WTC11 (cell line): ENCODE results near the gene SLC38A8. TPM values are rescaled to one million over a fixed set of nuclear protein-coding genes. Genes with fewer than 3 reads are reported as not detected.

Experiments used
- ATAC-seq: fragments of 200-7000 bp; cut with Tn5 transposase; 2 replicates; pipeline ENCODE4 v1.10.0; 2021; ENCODE audit warnings: mild to moderate bottlenecking, moderate library complexity
- CTCF ChIA-PET: fragments of 300-600 bp; sonication (Branson Sonifier 250); formaldehyde crosslinking; loops from one replicate; lab custom pipeline; 2021; ENCODE audit warnings: antibody characterized with exemption; lab: Charles Lee
- POLR2A ChIA-PET: fragments of 350-600 bp; sonication (Branson Sonifier 250); formaldehyde crosslinking; loops from one replicate; lab custom pipeline; 2021; ENCODE audit warnings: antibody characterized with exemption; lab: Charles Lee
- DNase-seq: peaks from one replicate; pipeline ENCODE4 v3.0.0; 2021; ENCODE audit warnings: low spot score
- H3K27ac Mint-ChIP-seq: 2 replicates; pipeline ENCODE4 v1.8.0; 2021; ENCODE audit warnings: mixed read lengths
- H3K27me3 Mint-ChIP-seq: 2 replicates; pipeline ENCODE4 v1.8.0; 2021; ENCODE audit warnings: low read depth, mild to moderate bottlenecking, moderate library complexity, mixed read lengths
- H3K36me3 Mint-ChIP-seq: 2 replicates; pipeline ENCODE4 v1.8.0; 2021; ENCODE audit warnings: mixed read lengths
- H3K4me1 Mint-ChIP-seq: 2 replicates; pipeline ENCODE4 v1.8.0; 2022; ENCODE audit warnings: mixed read lengths
- H3K4me3 Mint-ChIP-seq: 2 replicates; pipeline ENCODE4 v1.8.0; 2021; ENCODE audit warnings: mild to moderate bottlenecking, moderate library complexity, mixed read lengths
- H3K9me3 Mint-ChIP-seq: 2 replicates; pipeline ENCODE4 v1.8.0; 2021; ENCODE audit warnings: mixed read lengths
- ATF2 ChIP-seq: sonication (generic); formaldehyde crosslinking; IDR thresholded peaks from 2 replicates; pipeline ENCODE4 v1.8.1; 2022; ENCODE audit warnings: low read depth, missing genetic modification reagents, borderline replicate concordance
- CREB1 ChIP-seq: sonication (generic); formaldehyde crosslinking; IDR thresholded peaks from 2 replicates; pipeline ENCODE4 v1.8.0; 2023; ENCODE audit warnings: mild to moderate bottlenecking, missing genetic modification reagents
- E2F4 ChIP-seq: sonication (generic); formaldehyde crosslinking; IDR thresholded peaks from 2 replicates; pipeline ENCODE4 v1.8.1; 2022; ENCODE audit warnings: low read depth, mild to moderate bottlenecking, moderate library complexity, missing genetic modification reagents, borderline replicate concordance
- E2F5 ChIP-seq: sonication (generic); formaldehyde crosslinking; IDR thresholded peaks from 2 replicates; pipeline ENCODE4 v1.8.1; 2022; ENCODE audit warnings: mild to moderate bottlenecking, moderate library complexity, missing genetic modification reagents
- FOXK1 ChIP-seq: sonication (generic); formaldehyde crosslinking; IDR thresholded peaks from 2 replicates; pipeline ENCODE4 v1.8.0; 2022; ENCODE audit warnings: mild to moderate bottlenecking, moderate library complexity, missing genetic modification reagents
- GTF2I ChIP-seq: fragments of 250-450 bp; sonication (Bioruptor Pico); conservative IDR thresholded peaks from 2 replicates; pipeline ENCODE4 v1.4.0; 2021; ENCODE audit warnings: mild to moderate bottlenecking
- HMGXB4 ChIP-seq: sonication (generic); formaldehyde crosslinking; IDR thresholded peaks from 2 replicates; pipeline ENCODE4 v1.8.1; 2023; ENCODE audit warnings: mild to moderate bottlenecking, moderate library complexity, missing genetic modification reagents
- KAT7 ChIP-seq: sonication (generic); formaldehyde crosslinking; IDR thresholded peaks from 2 replicates; pipeline ENCODE4 v1.8.1; 2023; ENCODE audit warnings: missing genetic modification reagents, mild to moderate bottlenecking, borderline replicate concordance
- NFATC4 ChIP-seq: fragments of 250-450 bp; sonication (Bioruptor Pico); IDR thresholded peaks from 2 replicates; pipeline ENCODE4 v1.9.0; 2021; ENCODE audit warnings: mild to moderate bottlenecking
- NFE2L1 ChIP-seq: sonication (generic); formaldehyde crosslinking; IDR thresholded peaks from 2 replicates; pipeline ENCODE4 v1.8.1; 2023; ENCODE audit warnings: missing genetic modification reagents
- SOX15 ChIP-seq: fragments of 250-450 bp; sonication (Bioruptor Pico); IDR thresholded peaks from 2 replicates; pipeline ENCODE4 v1.9.0; 2021; ENCODE audit warnings: mild to moderate bottlenecking
- TCF7 ChIP-seq: sonication (generic); formaldehyde crosslinking; IDR thresholded peaks from 2 replicates; pipeline ENCODE4 v1.8.0; 2022; ENCODE audit warnings: mild to moderate bottlenecking, low read depth, missing genetic modification reagents, moderate library complexity
- TP53 ChIP-seq: sonication (generic); formaldehyde crosslinking; IDR thresholded peaks from 2 replicates; pipeline ENCODE4 v1.8.1; 2023; ENCODE audit warnings: mild to moderate bottlenecking, missing genetic modification reagents
- USF2 ChIP-seq: sonication (generic); formaldehyde crosslinking; IDR thresholded peaks from 2 replicates; pipeline ENCODE4 v1.8.1; 2023; ENCODE audit warnings: mild to moderate bottlenecking, missing genetic modification reagents, moderate library complexity
- ZBTB43 ChIP-seq: sonication (generic); formaldehyde crosslinking; IDR thresholded peaks from 2 replicates; pipeline ENCODE4 v1.8.1; 2023; ENCODE audit warnings: mild to moderate bottlenecking, missing genetic modification reagents
- ZNF281 ChIP-seq: sonication (generic); formaldehyde crosslinking; IDR thresholded peaks from 2 replicates; pipeline ENCODE4 v1.8.0; 2023; ENCODE audit warnings: mild to moderate bottlenecking, missing genetic modification reagents
- ZNF416 ChIP-seq: fragments of 250-450 bp; sonication (Bioruptor Pico); IDR thresholded peaks from 2 replicates; pipeline ENCODE4 v1.9.0; 2021; ENCODE audit warnings: mild to moderate bottlenecking, inconsistent platforms
- ZNF512 ChIP-seq: sonication (generic); formaldehyde crosslinking; IDR thresholded peaks from 2 replicates; pipeline ENCODE4 v1.8.1; 2022; ENCODE audit warnings: missing genetic modification reagents, borderline replicate concordance
- total RNA-seq: library from RNA; stranded (reverse); gene quantifications from 3 replicates; pipeline ENCODE4 v1.2.3, GENCODE V29; 2021

Gene SLC38A8
- total RNA-seq, 1 experiment from 2014 or later: not detected

- Mint-ChIP-seq H3K4me3 (no peak overlapping the region), H3K27ac (no peak overlapping the region), H3K4me1 (peaks cover 17% of the 10 kb centered on the region), H3K9me3 (peaks cover 15% of the 10 kb centered on the region), H3K36me3 (peaks cover 14% of the 10 kb centered on the region), H3K27me3 (peaks cover 18% of the 10 kb centered on the region)
- no peak for TF ChIP-seq CREB1 (CRISPR knock-in tag)
- TF ChIP-seq NFATC4 (CRISPR knock-in tag): no peak
- TF ChIP-seq USF2 (CRISPR knock-in tag): no peak
- TF ChIP-seq KAT7 (CRISPR knock-in tag): no peak
- no peak for TF ChIP-seq GTF2I
- TF ChIP-seq SOX15 (CRISPR knock-in tag): no peak
- no peak for TF ChIP-seq TCF7 (CRISPR knock-in tag)
- no peak for TF ChIP-seq NFE2L1 (CRISPR knock-in tag)
- TF ChIP-seq ZNF416: no peak
- no peak for TF ChIP-seq FOXK1 (CRISPR knock-in tag)
- no peak for TF ChIP-seq E2F5 (CRISPR knock-in tag)
- no peak for TF ChIP-seq TP53
- TF ChIP-seq ZNF512 (CRISPR knock-in tag): no peak
- TF ChIP-seq E2F4 (CRISPR knock-in tag): no peak
- TF ChIP-seq HMGXB4 (CRISPR knock-in tag): no peak
- TF ChIP-seq ATF2 (CRISPR knock-in tag): no peak
- TF ChIP-seq ZBTB43 (CRISPR knock-in tag): no peak
- TF ChIP-seq ZNF281 (CRISPR knock-in tag): no peak
- ChIA-PET CTCF (interaction anchor here (1.0 kb wide), 1 partner anchor 22 kb away, joined by 3 read pairs; no protein-coding TSS in a partner anchor), POLR2A (no interaction called here)
- DNase-seq: no peak
- ATAC-seq: no peak
These were observed 20.0 kb downstream of the SLC38A8 start for GRCh38 chr16:84022644-84023043.
